Measurements from ENCODE around the gene RAD51.
A peak's percentile ranks its signal among the peaks of the same experiment; 100 is the strongest.
"Not testable (repeated sequence)": the region's sequence is repeated elsewhere in the genome, so short reads cannot be mapped to it uniquely, and the experiment has no call there.

RAD51 gene

GRCh38 chr15:40694688-40695468 is at the start of gene RAD51:
Gene RAD51 (plus strand): TSS chr15:40695174. CDS start chr15:40698759, 3,585 bp downstream.
- DNase-seq: peak; percentile 93

GRCh38 chr15:40647523-40647922 is 47.5 kb upstream of the RAD51 start:
- no peak for DNase-seq

GRCh38 chr15:40650479-40650878 is 44.5 kb upstream of the RAD51 start:
- DNase-seq: peak; percentile 0

DNA sequence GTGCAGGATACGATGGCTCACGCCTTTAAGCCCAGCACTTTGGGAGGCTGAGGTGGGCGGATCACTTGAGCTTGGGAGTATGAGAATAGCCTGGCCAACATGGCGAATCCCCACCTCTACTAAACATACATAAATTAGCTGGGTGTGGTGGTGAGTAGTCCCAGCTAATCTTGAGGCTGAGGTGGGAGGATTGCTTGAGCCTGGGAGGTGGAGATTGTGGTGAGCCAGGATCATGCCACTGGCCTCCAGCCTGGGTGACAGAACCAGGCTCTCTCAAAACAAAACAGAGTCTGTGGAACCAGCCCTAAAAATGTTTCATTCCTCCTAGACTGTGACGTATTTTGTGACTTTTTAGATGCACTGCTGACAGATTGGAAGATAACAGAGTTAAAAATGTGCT is 34.3 kb upstream of the RAD51 start:
- DNase-seq: no peak

- no peak for DNase-seq
Observed at GRCh38 chr15:40664909-40665308, 30.1 kb upstream of the RAD51 start.

GRCh38 chr15:40676290-40676689 is 18.7 kb upstream of the RAD51 start:
- not testable (repeated sequence) for DNase-seq

GRCh38 chr15:40676906-40677305 is 18.1 kb upstream of the RAD51 start:
- DNase-seq: not testable (repeated sequence)

GRCh38 chr15:40680151-40680550 is 14.8 kb upstream of the RAD51 start:
- no peak for DNase-seq

GRCh38 chr15:40680959-40681358 is 14.0 kb upstream of the RAD51 start:
- not testable (repeated sequence) for DNase-seq

- no peak for DNase-seq
Observed at GRCh38 chr15:40684381-40684780, 10.6 kb upstream of the RAD51 start.

DNA sequence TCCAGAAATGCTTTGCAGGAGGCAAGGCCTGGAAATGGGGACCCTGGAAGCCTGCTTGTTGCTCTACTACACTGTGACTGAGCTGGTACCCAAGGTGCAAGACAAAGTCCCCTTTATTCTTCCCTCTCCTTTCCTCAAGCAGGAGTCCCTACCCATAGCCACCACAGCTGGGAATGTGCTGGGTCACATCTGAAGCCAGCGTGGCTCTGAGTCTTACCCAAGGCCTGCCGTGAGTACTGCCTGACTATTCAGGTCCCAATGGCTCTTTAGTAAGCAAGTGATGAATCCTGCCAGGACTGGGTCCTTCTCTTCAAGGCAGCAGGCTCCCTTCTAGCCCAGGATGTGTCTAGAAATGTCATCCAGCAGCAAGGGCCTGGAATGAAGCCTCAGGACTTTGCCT is 9.6 kb upstream of the RAD51 start:
- no peak for DNase-seq

- no peak for DNase-seq
Observed at GRCh38 chr15:40688932-40689799, 5.8 kb upstream of the RAD51 start.

GRCh38 chr15:40691737-40692136 is 3.2 kb upstream of the RAD51 start:
- no peak for DNase-seq

DNA sequence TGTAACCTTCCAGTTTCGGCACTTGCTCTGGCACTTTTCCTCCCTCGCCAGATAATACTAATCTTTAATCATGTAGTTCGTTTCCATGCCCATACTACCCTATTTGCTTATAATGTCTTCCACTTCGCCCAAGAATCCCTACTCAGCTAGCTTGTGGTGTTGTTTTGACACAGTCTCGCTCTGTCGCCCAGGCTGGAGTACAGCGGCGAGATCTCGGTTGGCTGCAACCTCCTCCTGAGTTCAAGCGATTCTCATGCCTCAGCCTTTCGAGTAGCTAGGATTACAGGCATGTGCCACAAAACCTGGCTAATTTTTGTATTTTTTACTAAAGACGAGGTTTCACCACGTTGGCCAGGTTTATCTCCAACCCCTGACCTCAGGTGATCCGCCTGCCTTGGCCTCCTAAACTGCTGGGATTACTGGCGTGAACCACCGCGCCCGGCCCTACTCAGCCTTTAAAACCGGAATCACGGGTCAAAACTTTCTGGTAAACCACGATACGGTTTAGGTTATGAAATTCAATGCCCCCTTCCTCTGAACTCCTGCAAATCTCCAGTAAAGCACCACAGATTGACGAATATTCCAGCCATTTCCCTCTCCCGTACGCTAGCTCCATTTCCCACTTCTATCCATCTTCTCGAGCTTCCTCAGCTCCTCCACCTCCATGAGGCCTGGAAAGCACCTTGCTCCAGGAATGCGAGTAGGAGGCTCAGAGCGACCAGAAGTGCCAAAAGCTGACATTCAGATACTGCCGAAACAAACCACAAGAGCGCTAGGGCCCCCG is 878 bp upstream of the RAD51 start:
- no peak for DNase-seq

- peak; percentile 26 for DNase-seq
Observed at GRCh38 chr15:40695469-40695890, 506 bp downstream of the RAD51 start.

DNA sequence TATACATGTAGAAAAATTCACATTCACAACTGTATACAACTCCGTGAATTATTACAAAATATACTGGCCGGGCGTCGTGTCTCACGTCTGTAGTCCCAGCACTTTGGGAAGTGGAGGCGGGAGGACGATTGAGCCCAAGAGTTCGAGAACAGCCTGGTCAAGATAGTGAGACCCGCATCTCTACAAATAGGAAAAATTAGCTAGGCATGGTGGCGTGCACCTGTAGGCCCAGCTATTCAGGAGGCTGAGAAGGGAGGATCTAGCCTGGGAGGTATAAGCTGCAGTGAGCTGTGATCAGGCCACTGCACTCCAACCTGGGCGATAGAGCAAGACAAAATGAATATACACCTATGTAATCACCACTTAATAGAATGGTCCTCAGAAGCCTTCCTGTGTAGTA is 1.3 kb downstream of the RAD51 start:
- no peak for DNase-seq

DNA sequence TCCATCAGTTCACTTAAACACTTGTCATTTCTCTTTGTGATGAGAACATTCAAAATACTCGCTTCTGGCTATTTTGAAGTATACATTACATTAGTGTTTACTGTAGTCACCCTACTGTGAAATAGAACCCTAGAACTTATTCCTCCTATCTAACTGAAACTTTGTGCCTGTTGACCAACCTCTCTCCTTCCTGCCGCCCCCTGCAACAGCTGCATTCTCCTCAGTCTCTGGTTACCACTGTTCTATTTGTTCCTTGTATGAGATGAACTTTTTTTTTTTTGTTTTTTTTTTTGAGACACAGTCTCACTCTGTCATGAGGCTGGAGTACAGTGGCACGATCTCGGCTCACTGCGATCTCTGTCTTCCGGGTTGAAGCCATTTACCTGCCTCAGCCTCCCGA is 2.9 kb downstream of the RAD51 start:
- no peak for DNase-seq

DNA sequence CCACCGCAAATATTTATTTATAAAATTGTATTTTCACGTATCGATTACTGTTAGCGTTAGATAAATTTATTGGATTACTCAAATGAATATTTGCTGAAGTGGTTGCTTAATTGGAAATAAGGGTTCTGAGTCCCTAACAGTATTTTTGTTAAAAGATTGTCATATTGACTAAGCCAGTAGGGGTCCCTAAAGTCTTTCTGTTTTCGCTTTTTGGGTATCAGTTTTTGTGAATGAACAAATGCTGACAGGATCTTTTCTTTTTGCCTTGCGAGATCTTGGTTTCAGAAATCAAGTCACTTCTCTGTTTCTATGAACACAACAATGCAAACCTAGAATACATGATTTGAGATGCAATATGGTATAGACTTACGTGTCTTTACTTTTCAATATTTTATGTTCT is 7.1 kb downstream of the RAD51 start:
- peak; percentile 62 for DNase-seq

DNA sequence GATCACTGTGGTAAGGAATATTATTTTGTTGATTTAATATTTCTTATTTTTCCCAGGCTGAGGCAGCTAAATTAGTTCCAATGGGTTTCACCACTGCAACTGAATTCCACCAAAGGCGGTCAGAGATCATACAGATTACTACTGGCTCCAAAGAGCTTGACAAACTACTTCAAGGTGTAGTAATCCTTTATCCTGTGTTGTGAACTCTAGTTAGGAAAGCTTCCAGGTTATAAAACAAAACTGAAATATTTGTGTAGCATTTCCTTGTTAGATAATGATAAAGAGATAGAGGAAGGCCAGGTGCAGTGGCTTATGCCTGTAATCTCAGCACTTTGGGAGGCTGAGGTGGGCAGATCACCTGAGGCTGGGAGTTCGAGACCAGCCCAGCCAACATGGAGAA is 11.1 kb downstream of the RAD51 start:
- no peak for DNase-seq

- DNase-seq: no peak
Observed at GRCh38 chr15:40714144-40714543, 19.2 kb downstream of the RAD51 start.

DNA sequence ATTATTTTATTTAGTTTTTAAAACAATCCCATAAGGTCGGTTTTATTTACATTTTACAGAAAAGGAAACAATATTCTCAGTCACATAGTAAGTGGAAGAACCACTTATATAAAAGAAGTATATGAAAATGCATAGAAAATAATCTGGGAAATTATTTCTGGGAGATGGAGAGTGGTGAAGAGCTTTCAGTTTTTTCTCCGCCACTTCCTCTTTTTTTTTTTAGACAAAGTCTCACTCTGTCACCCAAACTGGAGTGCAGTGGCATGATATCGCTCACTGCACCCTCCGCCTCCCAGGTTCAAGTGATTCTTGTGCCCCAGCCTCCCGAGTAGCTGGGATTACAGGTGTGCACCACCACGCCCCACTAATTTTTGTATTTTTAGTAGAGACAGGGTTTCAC is 21.2 kb downstream of the RAD51 start:
- DNase-seq: no peak

- DNase-seq: no peak
Observed at GRCh38 chr15:40721701-40722100, 26.7 kb downstream of the RAD51 start.

DNA sequence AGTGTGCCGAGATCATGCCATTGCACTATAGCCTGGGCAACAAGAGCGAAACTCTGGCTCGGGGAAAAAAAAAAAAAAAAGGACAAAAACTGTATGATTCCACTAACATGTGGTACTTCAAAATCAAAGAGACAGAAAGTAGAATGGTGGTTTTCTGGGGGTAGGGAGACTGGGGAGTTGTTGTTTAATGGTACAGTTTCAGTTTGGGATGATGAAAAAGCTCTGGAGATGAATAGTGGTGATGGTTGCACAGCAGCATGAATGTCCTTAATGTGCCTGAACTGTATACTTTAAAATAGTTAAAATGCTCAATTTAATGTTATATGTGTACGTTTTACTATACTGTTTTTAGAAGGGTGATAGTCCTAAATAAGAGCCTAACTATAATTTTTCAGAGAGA is 27.4 kb downstream of the RAD51 start:
- no peak for DNase-seq
